Karpas-422 (cell line): ENCODE data around the gene SLC17A5. TPM values are rescaled to one million over a fixed set of nuclear protein-coding genes. Genes with fewer than 3 reads are reported as not detected.
"Not testable (repeated sequence)": the region's sequence is repeated elsewhere in the genome, so short reads cannot be mapped to it uniquely, and the experiment has no call there.

Source experiments
- DNase-seq: peaks from one replicate; pipeline ENCODE4 v3.0.0-alpha.2; 2015
- H2AFZ ChIP-seq: fragments of 200-600 bp; sonication (generic); 2 replicates; pipeline ENCODE4 v1.6.1; 2014; ENCODE audit warnings: antibody characterized with exemption, low read length, mixed read lengths
- H3K27ac ChIP-seq: fragments of 200-600 bp; sonication (generic); 2 replicates; pipeline ENCODE4 v1.5.1; 2014; ENCODE audit warnings: mild to moderate bottlenecking, low read length, moderate library complexity
- H3K27me3 ChIP-seq: fragments of 200-600 bp; sonication (generic); 2 replicates; pipeline ENCODE4 v1.6.1; 2014; ENCODE audit warnings: low read length, mixed read lengths
- H3K36me3 ChIP-seq: fragments of 200-600 bp; sonication (generic); 2 replicates; pipeline ENCODE4 v1.6.1; 2014; ENCODE audit warnings: low read length, mixed read lengths; ENCODE audit not compliant: insufficient read depth
- H3K4me1 ChIP-seq: fragments of 200-600 bp; sonication (generic); 2 replicates; pipeline ENCODE4 v1.6.1; 2014; ENCODE audit warnings: mild to moderate bottlenecking, low read length, mixed read lengths
- H3K4me2 ChIP-seq: fragments of 200-600 bp; sonication (generic); 2 replicates; pipeline ENCODE4 v1.6.1; 2014; ENCODE audit warnings: low read length, low read depth, mild to moderate bottlenecking; ENCODE audit not compliant: poor library complexity, severe bottlenecking
- H3K4me3 ChIP-seq: fragments of 200-600 bp; sonication (generic); 2 replicates; pipeline ENCODE4 v1.5.1; 2014; ENCODE audit warnings: mild to moderate bottlenecking, antibody characterized with exemption, low read length, mixed read lengths
- H3K79me2 ChIP-seq: fragments of 200-600 bp; sonication (generic); 2 replicates; pipeline ENCODE4 v1.6.1; 2014; ENCODE audit warnings: mild to moderate bottlenecking, low read length, mixed read lengths
- H3K9ac ChIP-seq: fragments of 200-600 bp; sonication (generic); 2 replicates; pipeline ENCODE4 v1.6.0; 2014; ENCODE audit warnings: low read length
- H3K9me2 ChIP-seq: fragments of 200-600 bp; sonication (generic), shearing (Covaris generic); replicated peaks from 2 replicates; pipeline ENCODE4 v1.6.0; 2014; ENCODE audit warnings: mild to moderate bottlenecking, low read length, moderate library complexity; ENCODE audit not compliant: insufficient read depth
- H3K9me3 ChIP-seq: fragments of 300-700, 200-600 bp; sonication (generic); 2 replicates; pipeline ENCODE4 v1.6.1; 2014; ENCODE audit warnings: low read length, mixed read lengths
- H4K20me1 ChIP-seq: fragments of 200-600 bp; sonication (generic); 2 replicates; pipeline ENCODE4 v1.6.1; 2014; ENCODE audit warnings: mild to moderate bottlenecking, antibody characterized with exemption, low read length, low read depth; ENCODE audit not compliant: insufficient read depth
- total RNA-seq: library from RNA; depleted of rRNA; stranded (reverse); fragments of >200 nt; shearing (Covaris generic); gene quantifications from 2 replicates; pipeline ENCODE4 v1.2.3, GENCODE V29; 2014; ENCODE audit warnings: low replicate concordance

The SLC17A5 gene
- total RNA-seq, 1 experiment from 2014 or later, result 10.1 TPM

DNA sequence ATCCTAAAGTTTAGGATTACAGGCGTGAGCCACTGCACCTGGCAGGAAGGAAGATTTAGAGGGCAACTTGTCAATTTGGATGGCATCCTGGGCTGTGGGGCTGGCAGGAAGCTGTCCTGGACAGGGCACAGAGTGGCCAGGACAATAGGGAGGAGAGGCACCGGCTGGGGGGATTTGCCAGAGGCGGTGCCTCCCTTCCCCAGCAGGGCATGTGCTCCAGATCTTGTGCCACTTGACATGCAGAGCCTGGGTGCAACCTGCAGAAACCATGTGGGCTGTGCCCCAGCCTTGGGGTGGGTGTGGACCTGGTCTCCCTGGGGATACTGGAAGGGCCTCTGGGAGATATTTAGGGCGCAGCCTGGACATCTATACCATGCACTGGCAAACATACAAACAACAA, 74.4 kb downstream of the SLC17A5 start:
- DNase-seq, result no peak

DNA sequence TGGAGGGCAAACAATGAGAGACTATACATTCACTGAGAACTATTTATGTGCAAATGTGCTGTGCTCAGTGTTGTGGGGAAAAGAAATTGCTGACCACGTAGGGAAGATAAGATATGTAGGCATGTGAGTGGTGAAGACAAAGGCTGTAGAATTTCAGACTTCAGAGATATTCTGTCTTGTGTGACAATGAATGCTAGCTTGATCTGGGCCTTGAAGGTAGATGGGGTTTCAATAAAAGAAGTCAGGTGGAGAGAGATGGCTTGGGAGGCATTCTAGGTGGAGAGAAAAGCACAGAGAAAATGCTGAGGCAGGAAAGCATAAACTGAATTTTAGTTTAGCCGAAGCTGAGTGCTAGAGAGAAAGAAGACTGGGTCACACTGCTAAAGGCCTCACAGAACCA, 76.1 kb downstream of the SLC17A5 start:
- H3K9ac ChIP-seq, result no peak overlapping the region
- H3K4me2 ChIP-seq, result no peak overlapping the region

More for the DNA sequence above, 74.4 kb downstream of the SLC17A5 start:
- Histone ChIP-seq H3K27ac (no peak overlapping the region), H3K9me2 (no peaks in the 10 kb centered on the region), H4K20me1 (no peaks in the 10 kb centered on the region), H3K9ac (no peak overlapping the region), H3K79me2 (no peaks in the 10 kb centered on the region), H2AFZ (no peak overlapping the region), H3K4me2 (no peak overlapping the region), H3K36me3 (no peaks in the 10 kb centered on the region), H3K9me3 (no peaks in the 10 kb centered on the region), H3K4me1 (no peaks in the 10 kb centered on the region), H3K27me3 (no peaks in the 10 kb centered on the region), H3K4me3 (no peak overlapping the region)

GRCh38 chr6:73572531-73572930, 81.3 kb downstream of the SLC17A5 start:
- not testable (repeated sequence) for H4K20me1 ChIP-seq, H2AFZ ChIP-seq, H3K27ac ChIP-seq, H3K9me2 ChIP-seq, H3K4me1 ChIP-seq, H3K36me3 ChIP-seq, H3K79me2 ChIP-seq, H3K27me3 ChIP-seq, H3K9ac ChIP-seq, H3K9me3 ChIP-seq, DNase-seq, H3K4me2 ChIP-seq, H3K4me3 ChIP-seq

More for the DNA sequence above, 76.1 kb downstream of the SLC17A5 start:
- H4K20me1 ChIP-seq, result no peaks in the 10 kb centered on the region
- H3K27ac ChIP-seq, result no peak overlapping the region
- H3K9me3 ChIP-seq, result no peaks in the 10 kb centered on the region
- no peaks in the 10 kb centered on the region for H3K27me3 ChIP-seq
- no peaks in the 10 kb centered on the region for H3K9me2 ChIP-seq
- no peak overlapping the region for H2AFZ ChIP-seq
- no peak for DNase-seq
- H3K36me3 ChIP-seq, result no peaks in the 10 kb centered on the region
- no peaks in the 10 kb centered on the region for H3K79me2 ChIP-seq
- no peak overlapping the region for H3K4me3 ChIP-seq
- no peaks in the 10 kb centered on the region for H3K4me1 ChIP-seq

DNA sequence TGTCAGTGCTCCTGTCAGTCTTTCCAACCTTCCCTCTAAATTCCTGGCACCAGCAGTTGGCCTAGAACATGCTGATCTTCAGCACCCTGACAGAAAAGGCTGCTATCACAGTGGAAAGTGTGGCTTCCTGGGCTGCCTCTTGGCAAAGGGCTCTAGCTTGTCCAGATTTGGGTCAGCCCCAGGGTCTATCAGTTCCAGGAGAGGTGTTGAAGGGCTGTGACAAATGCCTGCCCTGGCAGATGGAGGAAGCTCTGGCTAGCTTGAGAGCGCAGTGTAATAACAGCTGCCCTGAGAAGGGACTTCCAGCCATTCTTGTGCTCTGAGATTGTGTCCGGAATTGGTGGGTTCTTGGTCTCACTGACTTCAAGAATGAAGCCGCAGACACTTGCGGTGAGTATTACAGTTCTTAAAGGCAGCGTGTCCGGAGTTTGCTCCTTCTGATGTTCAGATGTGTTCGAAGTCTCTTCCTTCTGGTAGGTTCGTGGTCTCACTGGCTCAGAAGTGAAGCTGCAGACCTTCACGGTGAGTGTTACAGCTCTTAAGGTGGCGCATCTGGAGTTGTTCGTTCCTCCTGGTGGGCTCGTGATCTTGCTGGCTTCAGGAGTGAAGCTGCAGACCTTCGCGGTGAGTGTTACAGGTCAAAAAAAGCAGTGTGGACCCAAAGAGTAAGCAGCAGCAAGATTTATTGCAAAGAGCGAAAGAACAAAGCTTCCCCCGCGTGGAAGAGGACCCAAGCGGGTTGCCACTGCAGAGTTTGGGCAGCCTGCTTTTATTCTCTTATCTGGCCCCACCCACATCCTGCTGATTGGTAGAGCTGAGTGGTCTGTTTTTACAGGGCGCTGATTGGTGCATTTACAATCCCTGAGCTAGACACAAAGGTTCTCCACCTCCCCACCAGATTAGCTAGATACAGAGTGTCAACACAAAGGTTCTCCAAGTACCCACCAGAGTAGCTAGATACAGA, 82.3 kb downstream of the SLC17A5 start:
- H4K20me1 ChIP-seq, H3K9me3 ChIP-seq, H3K27me3 ChIP-seq, H3K9me2 ChIP-seq, DNase-seq, H3K4me2 ChIP-seq, H3K36me3 ChIP-seq, H3K9ac ChIP-seq, H3K79me2 ChIP-seq, H3K4me1 ChIP-seq, H2AFZ ChIP-seq, H3K4me3 ChIP-seq, H3K27ac ChIP-seq: not testable (repeated sequence)

DNA sequence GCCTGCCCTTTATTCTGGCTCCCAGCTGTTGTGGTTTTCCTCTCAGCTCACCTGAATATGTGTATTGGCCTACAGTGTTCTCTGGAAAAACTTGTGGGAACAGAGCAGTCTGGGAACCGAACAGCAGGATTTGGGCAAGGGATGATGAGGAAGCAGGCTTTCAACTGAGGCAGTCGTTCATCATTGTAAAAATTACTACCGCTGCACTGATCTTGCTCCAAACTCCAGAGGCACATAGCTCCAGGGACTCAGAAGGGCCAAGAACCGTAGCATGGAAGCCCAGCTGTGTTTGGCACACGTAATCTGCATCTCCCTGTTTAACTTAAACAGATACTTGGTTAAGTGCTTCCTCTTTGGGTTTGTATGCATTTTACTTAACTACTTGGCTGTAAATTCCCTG, 84.7 kb downstream of the SLC17A5 start:
- Histone ChIP-seq H3K4me2 (no peak overlapping the region), H3K4me3 (no peak overlapping the region), H2AFZ (no peak overlapping the region), H3K27ac (no peak overlapping the region), H3K27me3 (no peaks in the 10 kb centered on the region), H3K9ac (no peak overlapping the region), H3K79me2 (no peaks in the 10 kb centered on the region), H3K9me3 (no peaks in the 10 kb centered on the region), H4K20me1 (no peaks in the 10 kb centered on the region), H3K36me3 (no peaks in the 10 kb centered on the region), H3K9me2 (no peaks in the 10 kb centered on the region), H3K4me1 (no peaks in the 10 kb centered on the region)
- DNase-seq, result no peak

- Histone ChIP-seq H3K9me3 (no peaks in the 10 kb centered on the region), H3K4me3 (no peak overlapping the region), H3K4me1 (no peaks in the 10 kb centered on the region), H2AFZ (no peak overlapping the region), H3K79me2 (no peaks in the 10 kb centered on the region), H3K27me3 (no peaks in the 10 kb centered on the region), H3K36me3 (no peaks in the 10 kb centered on the region), H4K20me1 (no peaks in the 10 kb centered on the region), H3K4me2 (no peak overlapping the region), H3K9me2 (no peaks in the 10 kb centered on the region), H3K27ac (no peak overlapping the region), H3K9ac (no peak overlapping the region)
- DNase-seq, result peak; percentile 1
Observed at GRCh38 chr6:73566954-73567591, 86.7 kb downstream of the SLC17A5 start.

- H3K27ac ChIP-seq, H3K4me2 ChIP-seq, H3K9me3 ChIP-seq, H3K4me1 ChIP-seq, H3K79me2 ChIP-seq, DNase-seq, H3K4me3 ChIP-seq, H4K20me1 ChIP-seq, H2AFZ ChIP-seq, H3K9ac ChIP-seq, H3K9me2 ChIP-seq, H3K27me3 ChIP-seq, H3K36me3 ChIP-seq: not testable (repeated sequence)
Observed at GRCh38 chr6:73566486-73566871, 87.3 kb downstream of the SLC17A5 start.

DNA sequence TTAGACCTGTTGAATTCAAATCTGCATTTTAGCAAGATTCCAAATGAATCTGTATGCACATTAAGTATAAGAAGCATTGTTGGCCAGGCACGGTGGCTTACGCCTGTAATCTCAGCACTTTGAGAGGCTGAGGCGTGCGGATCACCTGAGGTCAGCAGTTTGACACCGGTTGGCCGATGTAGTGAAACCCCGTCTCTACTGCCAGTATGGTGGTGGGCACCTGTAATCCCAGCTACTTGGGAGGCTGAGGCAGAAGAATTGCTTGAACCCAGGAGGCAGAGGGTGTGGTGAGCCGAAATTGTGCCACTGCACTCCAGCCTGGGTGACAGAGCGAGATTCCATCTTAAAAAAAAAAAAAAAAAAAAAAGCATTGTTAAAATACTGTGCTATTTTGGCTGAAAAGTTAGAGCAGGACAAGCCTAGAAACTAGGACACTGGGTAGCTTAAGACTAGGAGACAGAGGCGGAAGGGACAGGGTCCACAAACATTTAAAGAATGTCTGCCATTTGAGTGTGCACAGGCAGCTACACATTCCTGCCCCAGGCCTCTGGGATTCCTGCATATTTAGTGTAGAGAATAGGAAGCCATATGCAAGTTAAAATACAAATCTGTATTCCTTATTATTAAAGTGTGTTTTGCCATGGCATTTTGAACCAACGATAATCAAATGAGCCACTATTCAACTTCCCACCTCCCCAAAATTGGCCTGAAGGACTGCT, 87.9 kb downstream of the SLC17A5 start:
- Histone ChIP-seq H3K27ac (no peak overlapping the region), H2AFZ (no peak overlapping the region), H3K4me3 (no peak overlapping the region), H4K20me1 (no peaks in the 10 kb centered on the region), H3K9me3 (no peaks in the 10 kb centered on the region), H3K9me2 (no peaks in the 10 kb centered on the region), H3K9ac (no peak overlapping the region), H3K79me2 (no peaks in the 10 kb centered on the region), H3K4me1 (peaks cover 1% of the 10 kb centered on the region), H3K36me3 (no peaks in the 10 kb centered on the region), H3K4me2 (no peak overlapping the region), H3K27me3 (no peaks in the 10 kb centered on the region)
- DNase-seq, result no peak
